Upper lobe of right lung (tissue), 1 donor: ENCODE data around the gene ARHGAP15. TPM values are rescaled to one million over a fixed set of nuclear protein-coding genes. Genes with fewer than 3 reads are reported as not detected.
A peak's percentile ranks its signal among the peaks of the same experiment; 100 is the strongest.

ENCODE experiments used
- ATAC-seq: fragments of 200-7000 bp; cut with Tn5 transposase; one replicate; pipeline ENCODE4 v1.9.1; 2020; ENCODE audit warnings: mild to moderate bottlenecking, moderate library complexity
- DNase-seq: peaks from one replicate; pipeline ENCODE4 v3.0.0-alpha.2; 2020
- H3K27ac ChIP-seq: fragments of 200-600 bp; one replicate; pipeline ENCODE4 v1.8.0; 2022
- H3K27me3 ChIP-seq: fragments of 200-600 bp; one replicate; pipeline ENCODE4 v1.8.0; 2022; ENCODE audit warnings: mild to moderate bottlenecking
- H3K36me3 ChIP-seq: fragments of 200-600 bp; one replicate; pipeline ENCODE4 v1.8.0; 2022
- H3K4me1 ChIP-seq: fragments of 200-600 bp; one replicate; pipeline ENCODE4 v1.8.0; 2022
- H3K4me3 ChIP-seq: fragments of 200-600 bp; one replicate; pipeline ENCODE4 v1.8.0; 2022; ENCODE audit warnings: mild to moderate bottlenecking
- H3K9me3 ChIP-seq: fragments of 200-600 bp; one replicate; pipeline ENCODE4 v1.8.0; 2022
- CTCF ChIP-seq: fragments of 200-600 bp; IDR thresholded peaks from one replicate; pipeline ENCODE4 v1.8.0; 2022; ENCODE audit warnings: antibody characterized with exemption
- intact Hi-C: fragments of 100-400 bp; cut with DNase I; formaldehyde crosslinking; loops from one replicate; pipeline ENCODE4 v1.11.0; 2022
- total RNA-seq: library from RNA; stranded (reverse); fragmentation: NEBNext Ultra II Directional; extraction: Animal tissue kit (Norgen Biotek cat#: 25700); gene quantifications from one replicate; pipeline ENCODE4 v1.2.1, GENCODE V29; 2021
- donor health status: DM: no; HTN: yes; CAD: no; lungs with severe emphysema.

Gene ARHGAP15
- total RNA-seq, 1 donor from 2014 or later = 19.2 TPM

- Histone ChIP-seq H3K9me3 (no peaks in the 10 kb centered on the region), H3K4me1 (no peaks in the 10 kb centered on the region), H3K27me3 (no peaks in the 10 kb centered on the region), H3K36me3 (no peaks in the 10 kb centered on the region), H3K27ac (no peak overlapping the region), H3K4me3 (no peak overlapping the region)
- DNase-seq = no peak
- no peak for TF ChIP-seq CTCF
- ATAC-seq = no peak
- intact Hi-C loops = no loop called here
Measured at GRCh38 chr2:143426296-143426695, 297.1 kb downstream of the ARHGAP15 start.

- TF ChIP-seq CTCF = no peak
- ATAC-seq = no peak
- intact Hi-C loops = no loop called here
Measured at GRCh38 chr2:143428700-143429099, 299.5 kb downstream of the ARHGAP15 start.

DNA sequence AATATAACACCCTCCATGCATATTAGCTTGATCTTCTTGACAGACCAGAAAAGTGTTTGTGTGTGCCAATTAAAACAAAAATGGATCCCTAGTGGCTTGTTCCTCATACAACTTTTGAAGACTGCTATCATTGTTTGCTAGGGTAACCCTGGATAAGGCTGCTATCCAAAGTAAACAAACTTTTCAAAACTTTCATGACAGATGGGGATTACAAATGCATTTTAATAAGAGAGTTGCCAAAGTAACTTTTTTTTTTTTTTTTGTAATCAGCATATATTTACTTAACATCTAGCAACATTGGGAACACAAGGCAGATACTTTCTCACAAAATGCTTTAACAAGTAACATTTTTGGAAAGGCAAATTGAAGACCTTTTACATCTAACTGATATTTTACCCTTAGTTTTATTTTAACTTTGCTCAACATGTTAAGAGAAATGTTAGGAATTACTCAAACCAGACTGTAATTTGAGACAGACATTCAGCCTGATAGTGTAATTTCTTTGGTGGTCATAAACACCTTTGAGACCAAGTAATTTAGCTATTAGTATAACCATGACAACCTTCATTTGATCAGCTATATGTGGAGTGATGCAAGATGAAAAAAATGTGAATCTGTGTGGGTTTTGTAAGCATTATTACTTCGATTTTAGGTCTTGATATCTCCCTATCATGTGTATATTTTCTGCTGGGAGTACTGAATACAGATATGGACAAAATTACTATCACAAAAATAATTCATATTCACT lies 300.9 kb downstream of the ARHGAP15 start:
- Histone ChIP-seq H3K4me3 (no peak overlapping the region), H3K27ac (no peak overlapping the region), H3K4me1 (no peaks in the 10 kb centered on the region), H3K36me3 (no peaks in the 10 kb centered on the region), H3K27me3 (no peaks in the 10 kb centered on the region), H3K9me3 (no peaks in the 10 kb centered on the region)
- TF ChIP-seq CTCF = no peak
- intact Hi-C loops = no loop called here
- ATAC-seq (no peak), DNase-seq (no peak)

More at GRCh38 chr2:143428700-143429099, 299.5 kb downstream of the ARHGAP15 start:
- Histone ChIP-seq H3K27me3 (no peaks in the 10 kb centered on the region), H3K9me3 (no peaks in the 10 kb centered on the region), H3K4me3 (no peak overlapping the region), H3K36me3 (no peaks in the 10 kb centered on the region), H3K4me1 (no peaks in the 10 kb centered on the region), H3K27ac (no peak overlapping the region)
- no peak for DNase-seq

GRCh38 chr2:143431316-143431715 lies 302.1 kb downstream of the ARHGAP15 start:
- Histone ChIP-seq H3K27ac (peak overlapping the region; percentile 38), H3K9me3 (no peaks in the 10 kb centered on the region), H3K27me3 (no peaks in the 10 kb centered on the region), H3K4me3 (no peak overlapping the region), H3K4me1 (no peaks in the 10 kb centered on the region), H3K36me3 (no peaks in the 10 kb centered on the region)
- TF ChIP-seq CTCF = no peak
- DNase-seq = no peak
- intact Hi-C loops = no loop called here
- no peak for ATAC-seq

DNA sequence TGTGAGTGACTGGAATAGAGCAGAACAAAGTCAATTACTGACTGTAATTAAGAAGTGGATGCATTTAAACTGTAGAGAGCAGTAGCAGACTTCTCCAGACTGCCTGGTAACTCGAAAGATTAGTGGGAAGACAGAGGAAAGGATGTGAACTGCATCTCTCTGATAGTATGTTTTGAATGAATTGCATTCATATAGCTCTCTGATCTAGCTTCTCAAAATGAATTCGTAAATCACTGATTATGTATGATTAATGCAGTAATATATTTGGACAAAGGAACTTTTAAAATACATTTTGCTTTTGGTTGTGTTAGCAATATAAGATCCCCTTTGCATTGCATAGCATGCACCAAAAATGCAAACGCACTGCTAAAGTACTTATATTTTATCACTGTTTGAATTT lies 304.0 kb downstream of the ARHGAP15 start:
- H3K36me3 ChIP-seq = no peaks in the 10 kb centered on the region
- no peaks in the 10 kb centered on the region for H3K27me3 ChIP-seq
- H3K27ac ChIP-seq = no peak overlapping the region
- ATAC-seq = peak; percentile 47
- TF ChIP-seq CTCF = peak; percentile 25
- H3K9me3 ChIP-seq = no peaks in the 10 kb centered on the region
- DNase-seq = no peak
- H3K4me3 ChIP-seq = no peak overlapping the region
- no peaks in the 10 kb centered on the region for H3K4me1 ChIP-seq
- intact Hi-C loops = no loop called here

- no peaks in the 10 kb centered on the region for H3K27me3 ChIP-seq
- TF ChIP-seq CTCF = no peak
- H3K9me3 ChIP-seq = no peaks in the 10 kb centered on the region
- no peaks in the 10 kb centered on the region for H3K4me1 ChIP-seq
- intact Hi-C loops = no loop called here
- ATAC-seq (no peak), DNase-seq (no peak)
- no peak overlapping the region for H3K4me3 ChIP-seq
- peak overlapping the region; percentile 48 for H3K27ac ChIP-seq
- no peaks in the 10 kb centered on the region for H3K36me3 ChIP-seq
Measured at GRCh38 chr2:143433840-143434239, 304.6 kb downstream of the ARHGAP15 start.
